A549 (cell line): ENCODE data around the gene RPRD1A.

Source experiments
- MYC ChIP-seq: IDR thresholded peaks from 2 replicates; pipeline ENCODE4 v1.6.1; 2012; ENCODE audit warnings: mild to moderate bottlenecking, inconsistent platforms, low read length, improper control_type of control experiment, borderline replicate concordance
- POLR2A ChIP-seq: IDR thresholded peaks from 2 replicates; pipeline ENCODE4 v1.6.1; 2012; ENCODE audit warnings: mild to moderate bottlenecking, low read length
- TF ChIP-seq, protein P1 (sequence below): fragments of >200 bp; sonication (Bioruptor Twin); formaldehyde crosslinking; IDR thresholded peaks from 3 replicates; pipeline ENCODE4 v1.5.1; 2016

- TF ChIP-seq POLR2A = no peak
- TF ChIP-seq, protein P1, sequence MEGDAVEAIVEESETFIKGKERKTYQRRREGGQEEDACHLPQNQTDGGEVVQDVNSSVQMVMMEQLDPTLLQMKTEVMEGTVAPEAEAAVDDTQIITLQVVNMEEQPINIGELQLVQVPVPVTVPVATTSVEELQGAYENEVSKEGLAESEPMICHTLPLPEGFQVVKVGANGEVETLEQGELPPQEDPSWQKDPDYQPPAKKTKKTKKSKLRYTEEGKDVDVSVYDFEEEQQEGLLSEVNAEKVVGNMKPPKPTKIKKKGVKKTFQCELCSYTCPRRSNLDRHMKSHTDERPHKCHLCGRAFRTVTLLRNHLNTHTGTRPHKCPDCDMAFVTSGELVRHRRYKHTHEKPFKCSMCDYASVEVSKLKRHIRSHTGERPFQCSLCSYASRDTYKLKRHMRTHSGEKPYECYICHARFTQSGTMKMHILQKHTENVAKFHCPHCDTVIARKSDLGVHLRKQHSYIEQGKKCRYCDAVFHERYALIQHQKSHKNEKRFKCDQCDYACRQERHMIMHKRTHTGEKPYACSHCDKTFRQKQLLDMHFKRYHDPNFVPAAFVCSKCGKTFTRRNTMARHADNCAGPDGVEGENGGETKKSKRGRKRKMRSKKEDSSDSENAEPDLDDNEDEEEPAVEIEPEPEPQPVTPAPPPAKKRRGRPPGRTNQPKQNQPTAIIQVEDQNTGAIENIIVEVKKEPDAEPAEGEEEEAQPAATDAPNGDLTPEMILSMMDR = no peak
- TF ChIP-seq MYC = no peak
Observed at GRCh38 chr18:35968278-35968880, 99.0 kb downstream of the RPRD1A start.
